KMS-11 (cell line): ENCODE results near the gene IGFL1.

ENCODE experiments used
- H2AFZ ChIP-seq: fragments of 200-600 bp; sonication (generic); 2 replicates; pipeline ENCODE4 v1.6.1; 2016; ENCODE audit warnings: antibody characterized with exemption, mixed run types, low read depth
- H3K27ac ChIP-seq: fragments of 200-600 bp; sonication (generic); 2 replicates; pipeline ENCODE4 v1.6.1; 2016; ENCODE audit warnings: mild to moderate bottlenecking, mixed run types
- H3K27me3 ChIP-seq: fragments of 200-600 bp; sonication (generic); 2 replicates; pipeline ENCODE4 v1.6.1; 2017; ENCODE audit warnings: mild to moderate bottlenecking, low read depth, mixed run types, moderate library complexity; ENCODE audit not compliant: insufficient read depth
- H3K36me3 ChIP-seq: fragments of 200-600 bp; sonication (generic); 2 replicates; pipeline ENCODE4 v1.6.1; 2017; ENCODE audit warnings: mild to moderate bottlenecking, mixed run types; ENCODE audit not compliant: insufficient read depth
- H3K4me1 ChIP-seq: fragments of 200-600 bp; sonication (generic); 2 replicates; pipeline ENCODE4 v1.6.1; 2016; ENCODE audit warnings: mild to moderate bottlenecking, low read depth, mixed run types; ENCODE audit not compliant: poor library complexity, severe bottlenecking
- H3K4me2 ChIP-seq: fragments of 200-600 bp; sonication (generic); 2 replicates; pipeline ENCODE4 v1.7.0; 2016; ENCODE audit warnings: mild to moderate bottlenecking, mixed run types
- H3K4me3 ChIP-seq: fragments of 200-600 bp; sonication (generic); IDR thresholded peaks from 2 replicates; pipeline ENCODE4 v1.6.1; 2017; ENCODE audit warnings: low read depth, low read length, mixed read lengths; ENCODE audit not compliant: insufficient read depth
- H3K79me2 ChIP-seq: fragments of 200-600 bp; sonication (generic); 2 replicates; pipeline ENCODE4 v1.6.1; 2016; ENCODE audit warnings: low read depth, mixed run types; ENCODE audit not compliant: insufficient read depth
- H3K9ac ChIP-seq: fragments of 200-600 bp; sonication (generic); 2 replicates; pipeline ENCODE4 v1.6.1; 2016; ENCODE audit warnings: mild to moderate bottlenecking, mixed run types
- H4K20me1 ChIP-seq: fragments of 200-600 bp; sonication (generic); 2 replicates; pipeline ENCODE4 v1.6.1; 2016; ENCODE audit warnings: mild to moderate bottlenecking, mixed run types; ENCODE audit not compliant: insufficient read depth
- CTCF ChIP-seq: fragments of 200-600 bp; sonication (generic); conservative IDR thresholded peaks from 2 replicates; pipeline ENCODE4 v1.6.1; 2017; ENCODE audit warnings: low read depth, mild to moderate bottlenecking, antibody characterized with exemption, low read length, moderate library complexity, mixed read lengths

The IGFL1 gene

GRCh38 chr19:46186101-46186716 is 43.3 kb upstream of the IGFL1 start:
- H3K27me3 ChIP-seq, result peaks cover 29% of the 10 kb centered on the region
- H3K4me2 ChIP-seq, result no peak overlapping the region
- no peak overlapping the region for H3K27ac ChIP-seq
- no peak overlapping the region for H3K4me3 ChIP-seq
- H3K79me2 ChIP-seq, result no peaks in the 10 kb centered on the region
- no peaks in the 10 kb centered on the region for H4K20me1 ChIP-seq
- H2AFZ ChIP-seq, result no peak overlapping the region
- no peak for TF ChIP-seq CTCF
- H3K4me1 ChIP-seq, result no peaks in the 10 kb centered on the region
- H3K36me3 ChIP-seq, result no peaks in the 10 kb centered on the region
- H3K9ac ChIP-seq, result no peak overlapping the region

GRCh38 chr19:46186717-46187101 is 42.8 kb upstream of the IGFL1 start:
- Histone ChIP-seq H3K27ac (no peak overlapping the region), H4K20me1 (no peaks in the 10 kb centered on the region), H3K4me1 (no peaks in the 10 kb centered on the region), H3K27me3 (peaks cover 32% of the 10 kb centered on the region), H2AFZ (no peak overlapping the region), H3K4me3 (no peak overlapping the region), H3K79me2 (no peaks in the 10 kb centered on the region), H3K9ac (no peak overlapping the region), H3K36me3 (no peaks in the 10 kb centered on the region), H3K4me2 (no peak overlapping the region)
- TF ChIP-seq CTCF, result no peak

GRCh38 chr19:46189971-46190888 is 39.3 kb upstream of the IGFL1 start:
- H3K27ac ChIP-seq, result no peak overlapping the region
- no peak for TF ChIP-seq CTCF
- H3K36me3 ChIP-seq, result no peaks in the 10 kb centered on the region
- no peaks in the 10 kb centered on the region for H4K20me1 ChIP-seq
- peaks cover 42% of the 10 kb centered on the region for H3K27me3 ChIP-seq
- H3K9ac ChIP-seq, result no peak overlapping the region
- no peaks in the 10 kb centered on the region for H3K79me2 ChIP-seq
- no peak overlapping the region for H3K4me2 ChIP-seq
- H2AFZ ChIP-seq, result no peak overlapping the region
- no peak overlapping the region for H3K4me3 ChIP-seq
- no peaks in the 10 kb centered on the region for H3K4me1 ChIP-seq

GRCh38 chr19:46191356-46191755 is 38.2 kb upstream of the IGFL1 start:
- H3K9ac ChIP-seq, result no peak overlapping the region
- H3K4me2 ChIP-seq, result no peak overlapping the region
- no peaks in the 10 kb centered on the region for H4K20me1 ChIP-seq
- no peaks in the 10 kb centered on the region for H3K36me3 ChIP-seq
- TF ChIP-seq CTCF, result no peak
- no peaks in the 10 kb centered on the region for H3K79me2 ChIP-seq
- no peak overlapping the region for H3K27ac ChIP-seq
- no peaks in the 10 kb centered on the region for H3K4me1 ChIP-seq
- H3K4me3 ChIP-seq, result no peak overlapping the region
- H2AFZ ChIP-seq, result no peak overlapping the region
- peaks cover 44% of the 10 kb centered on the region for H3K27me3 ChIP-seq
